Activated naive CD8-positive, alpha-beta T cell (primary cell): Measurements from ENCODE around the gene ANKRD30B.
"Not testable (repeated sequence)": the region's sequence is repeated elsewhere in the genome, so short reads cannot be mapped to it uniquely, and the experiment has no call there.

ENCODE experiments used
- H3K27ac Mint-ChIP-seq: one replicate; pipeline ENCODE4 v1.8.0; 2021; ENCODE audit warnings: mixed read lengths
- H3K27me3 Mint-ChIP-seq: one replicate; pipeline ENCODE4 v1.8.0; 2021; ENCODE audit warnings: mixed read lengths
- H3K36me3 Mint-ChIP-seq: one replicate; pipeline ENCODE4 v1.8.0; 2021; ENCODE audit warnings: mixed read lengths
- H3K4me1 Mint-ChIP-seq: one replicate; pipeline ENCODE4 v1.8.0; 2021; ENCODE audit warnings: low read depth, mixed read lengths
- H3K4me3 Mint-ChIP-seq: one replicate; pipeline ENCODE4 v1.8.0; 2021; ENCODE audit warnings: mild to moderate bottlenecking, mixed read lengths
- H3K9me3 Mint-ChIP-seq: one replicate; pipeline ENCODE4 v1.8.0; 2021; ENCODE audit warnings: low read depth, mixed read lengths

The ANKRD30B gene

GRCh38 chr18:14747513-14748474, at the start of gene ANKRD30B:
Gene ANKRD30B, plus strand, starts transcription at chr18:14748172. Its CDS starts 248 bp downstream, at chr18:14748420.
- Mint-ChIP-seq H3K9me3 (no peaks in the 10 kb centered on the region), H3K4me3 (peak within 1 kb of the TSS; percentile 77), H3K27me3 (peaks cover 11% of the 10 kb centered on the region), H3K27ac (no peak within 1 kb of the TSS), H3K36me3 (no peaks in the 10 kb centered on the region), H3K4me1 (peaks cover 5% of the 10 kb centered on the region)

GRCh38 chr18:14701286-14702040, 46.5 kb upstream of the ANKRD30B start:
- not testable (repeated sequence) for H3K4me3 Mint-ChIP-seq, H3K4me1 Mint-ChIP-seq, H3K27ac Mint-ChIP-seq

GRCh38 chr18:14709761-14710160, 38.2 kb upstream of the ANKRD30B start:
- not testable (repeated sequence) for H3K27me3 Mint-ChIP-seq, H3K4me3 Mint-ChIP-seq, H3K4me1 Mint-ChIP-seq, H3K9me3 Mint-ChIP-seq, H3K36me3 Mint-ChIP-seq, H3K27ac Mint-ChIP-seq

More at GRCh38 chr18:14701286-14702040, 46.5 kb upstream of the ANKRD30B start:
- not testable (repeated sequence) for H3K9me3 Mint-ChIP-seq, H3K27me3 Mint-ChIP-seq, H3K36me3 Mint-ChIP-seq

- not testable (repeated sequence) for H3K36me3 Mint-ChIP-seq, H3K9me3 Mint-ChIP-seq, H3K4me3 Mint-ChIP-seq, H3K4me1 Mint-ChIP-seq, H3K27me3 Mint-ChIP-seq, H3K27ac Mint-ChIP-seq
These were observed 26.4 kb upstream of the ANKRD30B start for GRCh38 chr18:14721569-14721968.

- H3K36me3 Mint-ChIP-seq, H3K27ac Mint-ChIP-seq: not testable (repeated sequence)
These were observed 8.9 kb upstream of the ANKRD30B start for GRCh38 chr18:14739056-14739455.

GRCh38 chr18:14746897-14747296, 1.1 kb upstream of the ANKRD30B start:
- H3K4me3 Mint-ChIP-seq = no peak overlapping the region
- no peaks in the 10 kb centered on the region for H3K36me3 Mint-ChIP-seq
- no peak overlapping the region for H3K27ac Mint-ChIP-seq
- no peaks in the 10 kb centered on the region for H3K9me3 Mint-ChIP-seq
- H3K4me1 Mint-ChIP-seq = peaks cover 5% of the 10 kb centered on the region
- peaks cover 11% of the 10 kb centered on the region for H3K27me3 Mint-ChIP-seq

More at GRCh38 chr18:14739056-14739455, 8.9 kb upstream of the ANKRD30B start:
- H3K9me3 Mint-ChIP-seq, H3K4me3 Mint-ChIP-seq, H3K27me3 Mint-ChIP-seq, H3K4me1 Mint-ChIP-seq: not testable (repeated sequence)

GRCh38 chr18:14748496-14748895, 524 bp downstream of the ANKRD30B start:
- Mint-ChIP-seq H3K9me3 (no peaks in the 10 kb centered on the region), H3K36me3 (no peaks in the 10 kb centered on the region), H3K27me3 (peaks cover 11% of the 10 kb centered on the region), H3K4me3 (peak overlapping the region; percentile 77), H3K4me1 (peaks cover 5% of the 10 kb centered on the region), H3K27ac (no peak overlapping the region)

GRCh38 chr18:14763566-14763965, 15.6 kb downstream of the ANKRD30B start:
- H3K27ac Mint-ChIP-seq, H3K36me3 Mint-ChIP-seq, H3K9me3 Mint-ChIP-seq, H3K4me1 Mint-ChIP-seq, H3K4me3 Mint-ChIP-seq, H3K27me3 Mint-ChIP-seq: not testable (repeated sequence)

- Mint-ChIP-seq H3K27me3 (no peaks in the 10 kb centered on the region), H3K4me1 (peaks cover 7% of the 10 kb centered on the region), H3K9me3 (peaks cover 4% of the 10 kb centered on the region), H3K36me3 (no peaks in the 10 kb centered on the region), H3K4me3 (no peak overlapping the region), H3K27ac (no peak overlapping the region)
These were observed 19.5 kb downstream of the ANKRD30B start for GRCh38 chr18:14767474-14767873.

- no peaks in the 10 kb centered on the region for H3K36me3 Mint-ChIP-seq
- no peak overlapping the region for H3K4me3 Mint-ChIP-seq
- no peaks in the 10 kb centered on the region for H3K27me3 Mint-ChIP-seq
- no peak overlapping the region for H3K27ac Mint-ChIP-seq
- H3K4me1 Mint-ChIP-seq = peaks cover 7% of the 10 kb centered on the region
- peaks cover 4% of the 10 kb centered on the region for H3K9me3 Mint-ChIP-seq
These were observed 20.3 kb downstream of the ANKRD30B start for GRCh38 chr18:14768241-14768640.

- H3K36me3 Mint-ChIP-seq = no peaks in the 10 kb centered on the region
- H3K4me3 Mint-ChIP-seq = no peak overlapping the region
- peaks cover 7% of the 10 kb centered on the region for H3K4me1 Mint-ChIP-seq
- no peaks in the 10 kb centered on the region for H3K27me3 Mint-ChIP-seq
- H3K27ac Mint-ChIP-seq = no peak overlapping the region
- H3K9me3 Mint-ChIP-seq = no peaks in the 10 kb centered on the region
These were observed 21.4 kb downstream of the ANKRD30B start for GRCh38 chr18:14769381-14769780.

GRCh38 chr18:14776801-14777200, 28.8 kb downstream of the ANKRD30B start:
- Mint-ChIP-seq H3K27me3 (no peaks in the 10 kb centered on the region), H3K9me3 (no peaks in the 10 kb centered on the region), H3K4me1 (no peaks in the 10 kb centered on the region), H3K36me3 (no peaks in the 10 kb centered on the region), H3K4me3 (no peak overlapping the region), H3K27ac (no peak overlapping the region)

- H3K36me3 Mint-ChIP-seq = no peaks in the 10 kb centered on the region
- no peak overlapping the region for H3K27ac Mint-ChIP-seq
- H3K4me1 Mint-ChIP-seq = no peaks in the 10 kb centered on the region
These were observed 33.7 kb downstream of the ANKRD30B start for GRCh38 chr18:14781671-14782070.

GRCh38 chr18:14784133-14784532, 36.2 kb downstream of the ANKRD30B start:
- Mint-ChIP-seq H3K4me1 (no peaks in the 10 kb centered on the region), H3K4me3 (no peak overlapping the region), H3K27me3 (no peaks in the 10 kb centered on the region), H3K27ac (no peak overlapping the region), H3K36me3 (peaks cover 2% of the 10 kb centered on the region), H3K9me3 (no peaks in the 10 kb centered on the region)

More at GRCh38 chr18:14781671-14782070, 33.7 kb downstream of the ANKRD30B start:
- H3K4me3 Mint-ChIP-seq = no peak overlapping the region
- no peaks in the 10 kb centered on the region for H3K27me3 Mint-ChIP-seq
- H3K9me3 Mint-ChIP-seq = no peaks in the 10 kb centered on the region

GRCh38 chr18:14796876-14797275, 48.9 kb downstream of the ANKRD30B start:
- not testable (repeated sequence) for H3K27ac Mint-ChIP-seq, H3K27me3 Mint-ChIP-seq, H3K4me1 Mint-ChIP-seq, H3K9me3 Mint-ChIP-seq, H3K4me3 Mint-ChIP-seq, H3K36me3 Mint-ChIP-seq
